ENCODE measurements around the gene PADI2.

GRCh38 chr1:17102232-17102631 lies 17.0 kb downstream of the PADI2 start:
- TF ChIP-seq CTCF (conservative IDR thresholded peaks at IDR 0.05; ENCODE audit: low read depth, low read length) (no peak), EZH2 (IDR thresholded peaks at IDR 0.05; ENCODE audit: borderline replicate concordance, low read depth, low read length, poor library complexity, severe bottlenecking) (no peak)
